GM12873 (cell line): ENCODE measurements around the gene KEAP1.

Experiments
- TF ChIP-seq, protein P1 (sequence below): IDR thresholded peaks from 2 replicates; pipeline ENCODE4 v1.5.1; 2012; ENCODE audit warnings: low read depth, mild to moderate bottlenecking, moderate library complexity, low read length, control low read depth; ENCODE audit not compliant: insufficient read depth; ENCODE audit errors: missing control alignments

Gene KEAP1

DNA sequence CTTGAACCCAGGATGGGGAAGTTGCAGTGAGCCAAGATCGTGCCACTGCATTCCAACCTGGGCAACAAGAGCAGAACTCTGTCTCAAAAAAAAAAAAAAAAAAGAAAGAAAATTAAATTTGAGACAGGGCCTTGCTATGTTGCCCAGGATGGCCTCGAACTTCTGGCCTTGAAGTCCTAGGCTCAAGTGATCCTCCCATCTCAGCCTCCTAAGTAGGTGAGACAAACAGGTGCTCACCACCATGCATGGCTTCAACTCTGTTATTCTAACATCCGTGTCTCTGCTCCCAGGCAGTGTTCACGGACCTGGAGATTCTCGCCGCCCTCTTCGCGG, 42.5 kb downstream of the KEAP1 start:
- TF ChIP-seq, protein P1, sequence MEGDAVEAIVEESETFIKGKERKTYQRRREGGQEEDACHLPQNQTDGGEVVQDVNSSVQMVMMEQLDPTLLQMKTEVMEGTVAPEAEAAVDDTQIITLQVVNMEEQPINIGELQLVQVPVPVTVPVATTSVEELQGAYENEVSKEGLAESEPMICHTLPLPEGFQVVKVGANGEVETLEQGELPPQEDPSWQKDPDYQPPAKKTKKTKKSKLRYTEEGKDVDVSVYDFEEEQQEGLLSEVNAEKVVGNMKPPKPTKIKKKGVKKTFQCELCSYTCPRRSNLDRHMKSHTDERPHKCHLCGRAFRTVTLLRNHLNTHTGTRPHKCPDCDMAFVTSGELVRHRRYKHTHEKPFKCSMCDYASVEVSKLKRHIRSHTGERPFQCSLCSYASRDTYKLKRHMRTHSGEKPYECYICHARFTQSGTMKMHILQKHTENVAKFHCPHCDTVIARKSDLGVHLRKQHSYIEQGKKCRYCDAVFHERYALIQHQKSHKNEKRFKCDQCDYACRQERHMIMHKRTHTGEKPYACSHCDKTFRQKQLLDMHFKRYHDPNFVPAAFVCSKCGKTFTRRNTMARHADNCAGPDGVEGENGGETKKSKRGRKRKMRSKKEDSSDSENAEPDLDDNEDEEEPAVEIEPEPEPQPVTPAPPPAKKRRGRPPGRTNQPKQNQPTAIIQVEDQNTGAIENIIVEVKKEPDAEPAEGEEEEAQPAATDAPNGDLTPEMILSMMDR = no peak

DNA sequence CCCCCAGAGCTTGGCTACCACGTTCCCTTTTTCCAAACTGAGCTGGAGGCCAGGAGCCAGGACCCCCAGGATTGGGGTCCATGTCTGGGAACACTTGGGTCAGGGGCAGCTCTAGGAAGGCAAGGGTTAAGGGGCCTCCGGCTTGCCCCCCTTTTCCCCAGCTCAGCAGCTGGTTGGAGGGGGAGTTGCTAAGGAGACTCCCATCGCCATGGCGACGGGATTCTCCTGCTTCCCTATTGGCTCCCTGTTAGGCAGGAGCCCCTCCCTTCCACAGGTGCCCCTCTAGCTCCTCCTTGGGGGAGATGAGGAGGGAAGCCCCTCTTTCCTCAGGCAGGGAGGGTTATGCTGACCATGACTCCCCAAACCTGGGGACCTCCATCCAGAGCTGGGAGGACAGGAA, 48.9 kb downstream of the KEAP1 start:
- TF ChIP-seq, protein P1 = no peak

DNA sequence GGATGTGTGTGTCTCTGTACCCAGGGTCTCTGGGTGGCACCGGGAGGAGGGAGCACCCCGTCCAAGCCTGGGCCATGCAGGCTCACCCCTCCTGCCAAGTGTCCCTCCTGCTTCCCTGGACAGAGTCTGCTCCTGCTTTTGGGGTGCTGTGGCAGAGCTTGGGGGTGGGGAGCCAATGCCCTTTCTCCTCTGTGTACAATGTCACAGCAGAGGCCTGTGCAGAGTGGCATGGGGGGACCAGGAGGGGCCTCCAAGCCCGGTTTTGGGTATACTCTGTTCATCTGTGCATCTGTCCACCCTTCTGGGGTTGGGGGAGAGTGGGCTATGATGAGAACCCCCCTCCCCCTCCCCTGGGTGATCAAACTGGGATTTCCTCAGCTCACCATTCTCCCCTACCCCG, 49.3 kb downstream of the KEAP1 start:
- TF ChIP-seq, protein P1 = no peak

DNA sequence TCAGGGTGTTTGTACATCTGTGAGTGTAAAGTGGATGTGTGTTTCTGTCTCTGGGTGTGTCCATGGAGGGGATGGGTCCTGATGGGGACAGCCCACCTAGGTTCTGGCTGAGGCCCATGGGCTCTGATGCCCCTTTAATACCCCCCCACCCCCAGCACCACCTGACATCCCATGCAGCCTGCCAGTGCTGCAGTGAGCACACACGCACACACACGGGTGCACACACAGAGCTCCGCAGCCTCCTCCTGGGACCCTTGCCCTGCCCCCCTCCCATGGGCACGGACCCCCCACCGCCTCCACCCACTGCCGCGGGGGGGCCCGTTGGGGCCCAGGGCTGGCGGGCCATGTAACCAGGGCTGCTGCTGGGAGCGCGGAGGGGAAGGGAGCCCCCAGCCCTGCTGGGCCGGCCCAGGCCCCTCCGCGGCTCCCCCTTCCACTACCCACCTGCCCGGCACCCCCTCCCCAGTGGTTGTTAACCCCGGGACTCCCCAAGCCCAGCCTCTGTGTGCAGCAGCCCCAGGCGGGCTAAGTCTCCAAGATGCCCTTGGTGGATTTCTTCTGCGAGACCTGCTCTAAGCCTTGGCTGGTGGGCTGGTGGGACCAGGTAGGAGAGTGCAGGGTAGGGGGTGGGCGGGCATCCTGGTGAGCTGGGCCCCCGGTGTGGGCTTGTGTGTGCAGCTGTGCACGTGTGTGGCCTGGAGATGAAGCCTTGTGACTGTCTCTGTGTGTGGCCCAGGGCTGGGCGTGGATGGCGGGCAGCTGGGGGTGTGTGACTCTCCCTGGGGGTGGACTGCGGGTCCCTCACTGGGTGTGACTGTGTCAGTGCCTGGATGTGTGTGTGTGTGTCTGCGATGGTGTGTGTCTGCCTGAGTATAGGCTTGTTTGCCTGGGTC, 50.2 kb downstream of the KEAP1 start:
- TF ChIP-seq, protein P1 = no peak

DNA sequence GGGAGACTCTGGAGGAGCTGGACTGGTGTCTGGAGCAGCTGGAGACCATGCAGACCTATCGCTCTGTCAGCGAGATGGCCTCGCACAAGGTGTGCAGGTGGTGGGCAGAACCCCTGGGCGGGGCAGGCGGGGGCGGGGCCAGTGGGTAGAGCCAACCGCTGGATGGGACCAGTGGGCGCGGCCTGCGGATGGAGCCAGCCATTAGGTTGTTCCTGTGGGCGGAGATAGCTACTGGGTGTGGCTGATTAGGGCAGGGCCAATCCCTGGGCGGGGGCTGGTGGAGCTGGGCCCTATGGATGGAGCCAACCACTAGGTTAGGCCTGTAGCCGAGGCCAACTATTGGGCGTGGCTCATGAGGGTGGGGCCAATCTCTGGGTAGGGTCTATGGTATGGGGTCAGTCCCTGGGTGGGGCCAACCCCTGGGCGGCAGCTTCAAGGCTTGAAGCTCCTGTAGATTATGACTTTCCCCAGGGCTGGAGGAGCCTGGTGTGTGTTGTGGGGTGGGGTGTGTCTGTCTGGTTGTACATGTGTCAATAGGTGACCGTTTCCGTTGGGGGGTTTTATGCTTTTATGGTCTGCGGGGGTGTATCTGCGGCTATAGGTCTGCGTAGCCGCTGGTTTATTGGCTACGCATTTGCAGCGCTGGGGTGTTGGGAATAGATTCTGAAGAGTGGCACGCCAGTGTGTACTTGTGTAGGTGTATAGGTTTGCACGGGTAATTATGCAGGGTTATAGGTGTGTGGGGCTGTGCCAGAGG, 52.1 kb downstream of the KEAP1 start:
- TF ChIP-seq, protein P1 = no peak

DNA sequence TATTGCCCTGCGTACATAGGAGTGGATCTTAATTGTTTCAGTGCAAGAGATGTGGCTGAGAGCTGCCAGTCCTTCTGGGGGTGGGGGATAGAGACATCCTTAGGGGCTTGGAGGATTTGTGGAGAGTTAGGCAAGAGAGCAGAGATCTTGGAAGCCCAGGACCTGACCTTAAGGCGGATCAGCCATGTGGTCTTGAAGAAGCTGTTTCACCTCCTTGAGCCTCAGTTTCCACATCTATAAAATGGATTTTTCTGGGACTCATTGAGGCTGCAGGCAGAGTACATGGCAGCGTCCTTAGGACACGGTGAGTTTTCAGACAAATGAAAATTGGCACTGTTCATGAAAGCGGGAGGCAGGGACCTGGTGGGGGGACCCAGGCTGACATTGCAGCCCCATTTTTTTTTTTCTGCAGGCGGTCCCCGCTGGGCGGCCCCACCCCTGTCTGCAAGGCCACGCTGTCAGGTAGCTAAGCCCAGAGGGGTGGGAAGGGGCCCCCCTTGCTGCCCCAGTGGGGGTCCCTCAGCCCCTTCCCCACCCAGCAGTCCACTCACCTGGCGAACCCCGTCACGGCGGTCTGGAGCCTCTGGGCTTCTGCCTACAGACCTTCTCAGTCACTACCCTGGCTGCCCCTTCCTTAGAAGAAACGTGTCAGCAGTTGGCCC, 52.8 kb downstream of the KEAP1 start:
- TF ChIP-seq, protein P1 = no peak

DNA sequence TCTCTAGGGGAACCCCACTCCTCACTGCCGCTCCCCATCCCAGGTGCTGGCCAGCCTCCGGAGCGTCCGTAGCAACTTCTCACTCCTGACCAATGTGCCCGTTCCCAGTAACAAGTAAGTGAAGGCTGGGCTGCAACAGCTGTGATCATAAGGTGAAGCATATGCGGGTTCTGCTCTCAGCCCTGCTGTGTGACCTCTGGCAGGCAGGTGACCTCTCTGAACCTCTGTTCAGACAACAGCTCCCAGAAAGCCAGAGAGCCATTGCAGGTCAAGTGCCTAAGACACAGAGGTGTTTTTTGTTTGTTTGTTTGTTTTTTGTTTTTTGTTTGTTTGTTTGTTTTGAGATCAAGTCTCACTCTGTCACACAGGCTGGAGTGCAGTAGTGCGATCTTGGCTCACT, 54.1 kb downstream of the KEAP1 start:
- TF ChIP-seq, protein P1 = no peak
